HG03103 (cell line): ENCODE measurements around the gene CNBP.
"Not testable (repeated sequence)": the region's sequence is repeated elsewhere in the genome, so short reads cannot be mapped to it uniquely, and the experiment has no call there.

Experiments
- ATAC-seq: cut with Tn5 transposase; IDR thresholded peaks from one replicate; pipeline ENCODE4 v1.9.1; 2021; ENCODE audit warnings: low read depth; ENCODE audit not compliant: unreplicated experiment

The CNBP gene

GRCh38 chr3:129183569-129184395, at the start of gene CNBP:
CNBP (minus strand) TSS chr3:129183896; CDS start chr3:129171757, 12,139 bp downstream.
- ATAC-seq = peak; percentile 96

DNA sequence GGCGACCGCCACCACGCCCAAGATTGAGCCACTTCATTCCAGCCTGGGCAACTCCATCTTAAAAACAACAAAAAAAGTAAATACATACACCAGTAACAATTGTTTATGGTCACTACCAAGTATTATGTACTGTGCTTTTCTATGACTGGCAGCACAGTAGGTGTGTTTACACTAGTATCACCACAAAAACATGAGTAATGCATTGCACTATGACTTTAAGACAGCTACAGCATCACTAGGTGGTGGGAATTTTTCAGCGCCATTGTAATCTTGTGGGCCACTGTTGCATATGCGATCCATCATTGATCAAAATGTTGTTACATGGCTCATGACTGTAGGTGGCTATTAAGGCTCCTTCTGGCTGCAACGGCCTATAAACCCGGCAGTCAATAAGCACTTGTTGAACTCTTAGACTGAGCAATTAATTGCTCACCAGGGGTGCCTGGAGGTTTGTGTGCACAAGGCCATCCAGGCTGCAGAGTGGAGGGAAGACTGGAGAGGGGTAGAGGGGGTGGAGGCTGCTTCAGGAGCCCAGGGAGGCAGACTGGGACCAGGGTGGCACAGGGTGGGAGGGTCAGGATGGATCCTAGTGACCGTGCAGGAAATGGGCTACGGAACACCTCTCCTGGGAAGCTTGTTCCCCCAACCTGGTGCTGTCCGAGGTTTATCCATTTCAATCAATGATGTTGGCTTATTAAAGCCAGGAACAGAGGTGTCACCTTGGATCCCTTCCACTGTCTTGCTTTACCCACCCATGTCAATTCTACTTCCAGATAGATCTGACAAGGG, 47.8 kb upstream of the CNBP start:
- no peak for ATAC-seq

DNA sequence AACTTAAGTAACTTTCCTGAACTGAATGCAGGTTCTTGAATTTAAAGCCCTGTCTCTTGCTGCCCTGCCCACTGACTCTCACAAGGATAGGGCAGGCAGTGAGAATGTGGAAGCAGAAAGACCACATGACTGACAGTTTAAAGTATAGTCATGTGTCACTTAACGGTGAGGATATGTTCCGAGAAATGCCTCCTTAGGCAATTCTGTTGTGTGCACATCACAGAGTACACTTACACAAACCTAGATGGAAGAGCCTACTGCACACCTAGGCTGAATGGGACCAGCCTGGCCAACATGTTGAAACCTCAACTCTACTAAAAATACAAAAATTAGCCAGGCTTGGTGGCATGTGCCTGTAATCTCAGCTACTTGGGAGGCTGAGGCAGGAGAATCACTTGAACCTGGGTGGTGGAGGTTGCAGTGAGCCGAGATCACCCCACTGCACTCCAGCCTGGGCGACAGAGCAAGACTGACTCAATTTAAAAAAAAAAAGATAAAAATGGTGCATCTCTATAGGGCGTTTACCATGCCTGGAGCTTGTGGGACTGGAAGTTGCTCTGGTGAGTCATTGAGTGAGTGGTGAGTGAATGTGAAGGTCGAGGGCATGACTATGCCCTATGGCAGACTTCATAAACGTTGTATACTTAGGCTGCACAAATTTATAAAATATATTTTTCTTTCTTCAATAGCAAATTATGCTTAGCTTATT, 46.8 kb upstream of the CNBP start:
- ATAC-seq = no peak

DNA sequence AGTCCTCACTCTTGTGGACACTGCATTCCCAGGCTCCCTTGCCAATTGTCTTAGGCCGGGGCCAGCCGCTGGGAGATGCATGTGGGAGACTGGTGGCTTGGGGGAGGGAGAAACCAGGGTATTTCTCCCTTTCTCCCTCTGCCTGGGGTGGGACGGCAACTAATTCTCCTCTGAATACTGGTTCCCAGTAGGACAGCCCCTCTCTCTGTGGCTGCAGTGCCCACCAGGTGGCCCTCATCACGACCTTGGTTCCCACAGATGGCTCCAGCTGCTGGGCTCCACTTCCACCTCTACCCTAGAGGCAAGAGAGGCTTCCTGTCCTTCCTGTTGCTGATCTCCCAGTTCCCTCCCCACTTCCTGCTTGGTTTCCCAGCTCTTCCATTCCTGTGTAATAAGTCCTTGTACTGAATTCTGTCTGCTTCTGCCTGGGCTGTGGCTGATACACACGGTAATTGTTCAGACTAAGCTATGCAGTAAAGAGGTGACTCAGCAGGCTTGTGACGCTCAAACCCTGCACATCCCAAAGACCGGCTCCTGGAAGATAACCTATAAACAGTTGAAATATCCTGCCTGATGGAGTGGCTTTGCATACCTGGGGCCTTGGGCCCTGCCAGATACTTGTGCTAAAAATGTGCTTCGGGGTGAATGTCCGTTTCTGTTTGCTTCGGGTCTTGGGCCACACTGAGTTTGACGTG, 45.3 kb upstream of the CNBP start:
- no peak for ATAC-seq

DNA sequence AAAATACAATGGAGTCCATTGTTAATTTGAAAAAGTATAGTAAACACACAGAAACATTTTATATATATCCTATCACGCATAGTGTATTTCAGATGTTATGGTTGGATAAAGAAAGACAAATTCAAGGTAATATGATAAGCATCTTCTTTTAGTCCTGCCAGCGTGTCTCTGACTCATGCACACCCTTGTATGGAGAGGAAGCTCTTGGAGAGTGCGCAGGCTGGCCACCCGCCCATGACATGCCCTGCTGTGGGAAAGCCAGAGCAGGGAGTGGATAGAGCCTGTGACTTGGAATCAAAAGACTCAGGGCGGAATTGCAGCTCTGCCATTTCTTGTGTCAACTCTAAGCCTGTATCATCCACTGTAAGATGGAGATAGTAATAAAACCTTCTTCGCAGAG, 42.7 kb upstream of the CNBP start:
- no peak for ATAC-seq

DNA sequence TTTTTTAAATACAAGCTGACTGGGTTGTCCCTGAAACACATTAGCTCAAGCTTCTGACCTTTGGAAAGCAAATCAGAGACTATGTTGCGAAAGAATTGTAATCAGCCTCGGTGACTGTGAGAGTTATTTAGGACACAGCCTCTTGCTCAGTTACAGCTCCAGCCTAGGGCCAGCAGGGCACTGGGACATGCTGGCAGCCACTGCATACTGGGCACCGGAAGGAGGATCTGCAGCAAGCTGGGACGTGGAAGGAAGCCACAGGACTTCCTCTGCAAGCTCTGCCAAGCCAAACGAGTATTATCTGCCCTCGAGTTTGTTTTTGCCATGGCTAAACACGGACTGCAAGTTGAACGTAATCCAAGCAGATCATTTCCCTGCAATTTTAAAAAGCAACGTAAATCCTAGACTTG, 41.3 kb upstream of the CNBP start:
- no peak for ATAC-seq

GRCh38 chr3:129224387-129224786, 40.7 kb upstream of the CNBP start:
- ATAC-seq = not testable (repeated sequence)

DNA sequence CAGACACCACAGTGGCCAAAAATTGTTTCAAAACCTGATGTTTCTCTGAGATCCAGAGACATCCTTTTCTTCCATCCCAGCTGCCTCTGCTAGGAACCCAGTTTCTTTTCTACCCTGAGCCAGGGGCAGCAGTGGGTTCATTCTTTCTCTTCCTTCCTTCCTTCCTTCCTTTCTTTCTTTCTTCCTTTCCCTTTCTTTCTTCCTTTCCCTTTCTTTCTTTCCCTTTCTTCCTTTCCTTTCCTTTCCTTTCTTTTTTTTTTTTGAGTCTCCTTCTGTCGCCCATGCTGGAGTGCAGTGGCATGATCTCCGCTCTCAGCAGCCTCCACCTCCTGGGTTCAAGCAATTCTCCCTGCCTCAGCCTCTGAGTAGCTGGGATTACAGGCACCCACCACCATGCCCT, 35.0 kb upstream of the CNBP start:
- no peak for ATAC-seq

DNA sequence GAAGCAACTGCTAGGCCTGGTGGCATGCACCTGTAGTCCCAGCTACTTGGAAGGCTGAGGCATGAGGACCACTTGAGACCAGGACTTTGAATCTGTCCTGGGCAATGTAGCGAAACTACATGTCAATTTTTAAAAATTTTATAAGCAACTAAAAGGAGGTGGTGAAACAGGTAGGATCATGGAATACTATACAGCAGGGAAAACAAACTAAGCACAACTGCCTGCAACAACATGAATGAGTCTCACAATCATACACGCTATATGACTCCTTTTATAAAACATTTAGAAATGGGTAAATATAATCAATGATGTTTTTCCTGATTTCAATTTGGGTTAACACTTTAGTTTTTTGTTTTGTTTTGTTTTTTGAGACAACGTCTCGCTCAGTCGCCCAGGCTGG, 29.5 kb upstream of the CNBP start:
- no peak for ATAC-seq

- ATAC-seq = no peak
Observed at GRCh38 chr3:129211772-129212171, 28.1 kb upstream of the CNBP start.

- ATAC-seq = no peak
Observed at GRCh38 chr3:129211345-129211744, 27.6 kb upstream of the CNBP start.

- ATAC-seq = no peak
Observed at GRCh38 chr3:129207479-129207878, 23.8 kb upstream of the CNBP start.

GRCh38 chr3:129205109-129205832, 21.6 kb upstream of the CNBP start:
- ATAC-seq = no peak

DNA sequence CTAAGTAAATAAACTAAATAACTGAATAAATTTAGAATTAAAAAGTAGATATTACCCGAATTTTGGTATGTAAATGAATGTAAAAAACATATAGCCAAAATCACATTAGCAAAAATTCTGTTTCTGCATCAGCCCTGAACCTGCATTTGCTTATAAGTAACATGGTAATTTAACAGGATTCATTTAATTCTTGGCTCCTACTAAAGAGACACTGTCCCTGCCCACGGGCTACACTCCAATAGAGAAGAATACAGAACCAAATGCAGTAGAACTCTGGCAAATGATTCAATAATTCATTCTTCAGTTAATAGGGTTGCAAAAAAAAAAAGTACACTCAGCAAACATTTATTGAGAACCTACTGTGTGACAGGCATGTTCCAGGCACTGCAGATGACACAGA, 20.8 kb upstream of the CNBP start:
- ATAC-seq = no peak

DNA sequence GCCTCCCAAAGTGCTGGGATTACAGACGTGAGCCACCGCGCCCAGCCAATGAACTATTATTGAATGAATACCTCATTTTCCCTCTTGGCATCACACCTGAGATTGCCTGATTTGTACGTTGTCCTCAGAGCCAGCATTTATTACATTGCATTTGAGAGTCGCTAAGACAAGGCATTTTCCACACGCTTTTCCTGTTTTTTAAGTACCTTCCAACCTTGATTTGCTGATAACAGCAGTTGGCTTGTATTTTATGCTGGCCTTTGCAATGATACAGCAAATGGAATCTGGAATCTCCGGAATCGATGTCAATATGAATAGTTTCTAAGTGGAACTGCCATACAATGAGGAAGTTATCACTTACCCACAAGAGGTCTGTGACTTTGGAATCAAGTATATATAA, 15.7 kb upstream of the CNBP start:
- ATAC-seq = no peak

DNA sequence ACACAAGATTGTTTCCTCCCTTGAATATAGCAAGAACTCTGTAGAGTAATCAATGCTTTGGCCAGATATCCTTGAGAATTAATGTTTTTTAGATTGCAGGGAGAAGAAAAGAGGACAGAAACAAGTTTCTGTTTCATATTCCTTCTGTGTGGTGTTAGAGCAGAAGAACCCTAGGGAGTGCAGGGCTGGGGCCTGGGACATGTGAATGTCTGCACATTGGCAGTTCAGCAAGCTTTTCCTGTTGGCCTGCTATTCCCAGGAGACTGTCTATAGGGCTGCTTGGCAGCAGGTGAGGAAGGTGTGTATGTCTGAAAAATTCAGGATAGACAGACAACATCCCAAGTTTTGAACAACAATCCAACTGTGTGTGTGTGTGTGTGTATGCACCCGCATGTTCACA, 13.6 kb upstream of the CNBP start:
- no peak for ATAC-seq

GRCh38 chr3:129196601-129197000, 12.9 kb upstream of the CNBP start:
- no peak for ATAC-seq

DNA sequence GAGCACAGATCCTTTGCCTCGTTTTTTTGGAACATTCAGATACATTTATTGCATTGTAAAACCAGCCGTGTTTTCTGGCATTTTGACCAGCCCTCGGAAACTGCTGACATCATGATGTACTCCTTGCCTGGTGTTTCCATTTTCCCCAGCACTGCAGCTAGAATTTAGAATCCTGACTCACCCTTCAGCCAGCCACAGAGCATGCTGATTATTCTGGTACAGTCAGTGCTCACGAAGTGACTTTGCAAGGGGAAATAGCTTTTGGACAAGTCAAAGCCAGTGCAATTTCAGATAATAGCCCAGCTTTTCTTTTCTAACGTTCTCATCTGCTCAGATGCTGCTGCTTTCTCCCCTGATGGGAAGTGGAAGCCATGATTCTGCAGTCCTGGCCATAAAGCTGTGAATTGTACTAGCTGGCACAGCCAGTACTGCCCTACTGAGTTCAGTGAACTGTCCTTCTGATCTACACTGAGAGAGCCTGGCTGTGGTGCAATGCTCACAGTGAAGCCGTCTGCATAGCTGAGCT, 12.1 kb upstream of the CNBP start:
- no peak for ATAC-seq

DNA sequence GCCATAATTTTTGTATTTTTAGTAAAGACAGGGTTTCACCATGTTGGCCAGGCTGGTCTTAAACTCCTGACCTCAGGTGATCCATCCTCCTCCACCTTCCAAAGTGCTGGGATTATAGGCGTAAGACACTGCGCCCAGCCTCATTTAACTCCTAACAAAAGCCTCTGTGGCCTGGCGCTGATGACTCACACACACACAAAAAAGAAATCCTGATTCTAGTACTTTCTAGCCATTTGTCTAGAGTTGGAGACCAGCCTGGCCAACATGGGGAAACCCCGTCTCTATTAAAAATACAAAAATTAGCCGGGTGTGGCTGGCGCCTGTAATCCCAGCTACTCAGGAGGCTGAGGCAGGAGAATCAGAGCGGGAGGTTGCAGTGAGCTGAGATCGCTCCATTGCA, 6.1 kb upstream of the CNBP start:
- not testable (repeated sequence) for ATAC-seq

- no peak for ATAC-seq
Observed at GRCh38 chr3:129187857-129188256, 4.2 kb upstream of the CNBP start.
